SU-DHL-6 (cell line): ENCODE data around the gene PRXL2A.

Experiments used
- H2AFZ ChIP-seq: fragments of 200-600 bp; sonication (generic); 2 replicates; pipeline ENCODE4 v1.6.1; 2014; ENCODE audit warnings: low read depth, mild to moderate bottlenecking, moderate library complexity, mixed read lengths, antibody characterized with exemption, low read length; ENCODE audit not compliant: severe bottlenecking
- H3F3A ChIP-seq: fragments of 200-600 bp; shearing (Covaris generic); 2 replicates; pipeline ENCODE4 v1.6.0; 2016; ENCODE audit warnings: antibody characterized with exemption, mild to moderate bottlenecking; ENCODE audit not compliant: insufficient read depth
- H3K27ac ChIP-seq: fragments of 200-600 bp; sonication (generic); 2 replicates; pipeline ENCODE4 v1.5.1; 2016; ENCODE audit warnings: low read depth, mild to moderate bottlenecking, low read length, moderate library complexity, mixed read lengths
- H3K27me3 ChIP-seq: fragments of 200-600 bp; sonication (generic), shearing (Covaris generic); 2 replicates; pipeline ENCODE4 v1.6.0; 2014; ENCODE audit warnings: mild to moderate bottlenecking, low read length
- H3K36me3 ChIP-seq: fragments of 200-600 bp; sonication (generic); 2 replicates; pipeline ENCODE4 v1.6.1; 2014; ENCODE audit warnings: mild to moderate bottlenecking, low read length, mixed read lengths
- H3K4me2 ChIP-seq: fragments of 300-600, 200-600 bp; shearing (Covaris generic), sonication (generic); 2 replicates; pipeline ENCODE4 v1.6.0; 2014; ENCODE audit warnings: low read length, low read depth, mild to moderate bottlenecking; ENCODE audit not compliant: poor library complexity, severe bottlenecking
- H3K4me3 ChIP-seq: fragments of 200-600 bp; sonication (generic); 2 replicates; pipeline ENCODE4 v1.5.1; 2014; ENCODE audit warnings: antibody characterized with exemption, low read length, mild to moderate bottlenecking, mixed read lengths; ENCODE audit not compliant: insufficient read depth, poor library complexity, severe bottlenecking
- H3K79me2 ChIP-seq: fragments of 200-600 bp; sonication (generic); 2 replicates; pipeline ENCODE4 v1.6.1; 2014; ENCODE audit warnings: mild to moderate bottlenecking, low read length, moderate library complexity; ENCODE audit not compliant: insufficient read depth
- H3K9ac ChIP-seq: fragments of 200-600 bp; sonication (generic); 2 replicates; pipeline ENCODE4 v1.7.0; 2014; ENCODE audit warnings: mild to moderate bottlenecking, low read length
- H3K9me2 ChIP-seq: fragments of 200-600 bp; sonication (generic); replicated peaks from 2 replicates; pipeline ENCODE4 v1.6.1; 2014; ENCODE audit warnings: low read length; ENCODE audit not compliant: insufficient read depth
- H3K9me3 ChIP-seq: fragments of 200-600 bp; sonication (generic); 2 replicates; pipeline ENCODE4 v1.6.1; 2014; ENCODE audit warnings: low read length, mixed read lengths; ENCODE audit not compliant: insufficient read depth
- H4K20me1 ChIP-seq: fragments of 200-600 bp; sonication (generic); 2 replicates; pipeline ENCODE4 v1.6.1; 2014; ENCODE audit warnings: low read depth, mild to moderate bottlenecking, antibody characterized with exemption, low read length, moderate library complexity, mixed read lengths
- CTCF ChIP-seq: fragments of 200-600 bp; sonication (generic); IDR thresholded peaks from one replicate; pipeline ENCODE4 v1.5.1; 2017; ENCODE audit warnings: antibody characterized with exemption, mild to moderate bottlenecking, low read length, moderate library complexity; ENCODE audit not compliant: insufficient read depth, poor library complexity, severe bottlenecking
- EZH2phosphoT487 ChIP-seq: fragments of 200-600 bp; sonication (generic), shearing (Covaris generic); conservative IDR thresholded peaks from 2 replicates; pipeline ENCODE4 v1.6.1; 2018; ENCODE audit warnings: mild to moderate bottlenecking, antibody characterized with exemption, low read length, moderate library complexity, mixed read lengths

The PRXL2A gene

GRCh38 chr10:80442879-80443278, 34.5 kb downstream of the PRXL2A start:
- no peaks in the 10 kb centered on the region for H4K20me1 ChIP-seq
- no peaks in the 10 kb centered on the region for H3K79me2 ChIP-seq
- H3K4me3 ChIP-seq = no peak overlapping the region
- no peak overlapping the region for H3K27ac ChIP-seq
- no peaks in the 10 kb centered on the region for H3K9me3 ChIP-seq
- H3F3A ChIP-seq = no peaks in the 10 kb centered on the region
- no peaks in the 10 kb centered on the region for H3K9me2 ChIP-seq
- H3K9ac ChIP-seq = no peak overlapping the region
- H2AFZ ChIP-seq = no peak overlapping the region
- H3K27me3 ChIP-seq = no peaks in the 10 kb centered on the region
- no peaks in the 10 kb centered on the region for H3K36me3 ChIP-seq
- no peak overlapping the region for H3K4me2 ChIP-seq
- no peak for TF ChIP-seq CTCF
- TF ChIP-seq EZH2phosphoT487 = no peak

DNA sequence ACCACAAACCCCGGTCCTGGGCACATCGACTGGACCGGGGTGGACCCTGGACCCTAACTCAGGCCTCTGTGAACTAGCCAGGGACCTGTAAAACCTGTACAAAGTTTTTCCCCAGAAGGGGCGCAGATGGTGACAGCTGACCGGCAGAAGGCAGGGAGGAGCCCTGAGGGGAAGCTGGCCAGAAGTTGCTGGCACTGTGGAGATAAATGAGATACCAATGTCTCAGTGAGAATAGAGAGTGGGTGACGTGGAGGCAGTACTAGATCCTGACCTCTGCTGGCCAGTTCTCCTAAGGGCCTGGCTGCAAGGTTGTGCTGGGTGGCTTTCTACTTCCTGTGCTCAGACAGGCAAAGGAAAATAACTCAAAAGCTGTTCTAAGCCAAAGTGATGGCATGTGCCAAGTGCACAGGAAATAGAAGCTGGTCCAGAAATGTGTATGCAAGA, 35.2 kb downstream of the PRXL2A start:
- no peak overlapping the region for H3K4me2 ChIP-seq
- no peak overlapping the region for H3K4me3 ChIP-seq
- no peak overlapping the region for H3K27ac ChIP-seq
- no peaks in the 10 kb centered on the region for H3K9me3 ChIP-seq
- no peaks in the 10 kb centered on the region for H3K79me2 ChIP-seq
- H3K27me3 ChIP-seq = no peaks in the 10 kb centered on the region
- no peak overlapping the region for H3K9ac ChIP-seq
- no peaks in the 10 kb centered on the region for H4K20me1 ChIP-seq
- H2AFZ ChIP-seq = no peak overlapping the region
- no peaks in the 10 kb centered on the region for H3F3A ChIP-seq
- no peaks in the 10 kb centered on the region for H3K9me2 ChIP-seq
- no peaks in the 10 kb centered on the region for H3K36me3 ChIP-seq
- TF ChIP-seq CTCF (no peak), EZH2phosphoT487 (no peak)

DNA sequence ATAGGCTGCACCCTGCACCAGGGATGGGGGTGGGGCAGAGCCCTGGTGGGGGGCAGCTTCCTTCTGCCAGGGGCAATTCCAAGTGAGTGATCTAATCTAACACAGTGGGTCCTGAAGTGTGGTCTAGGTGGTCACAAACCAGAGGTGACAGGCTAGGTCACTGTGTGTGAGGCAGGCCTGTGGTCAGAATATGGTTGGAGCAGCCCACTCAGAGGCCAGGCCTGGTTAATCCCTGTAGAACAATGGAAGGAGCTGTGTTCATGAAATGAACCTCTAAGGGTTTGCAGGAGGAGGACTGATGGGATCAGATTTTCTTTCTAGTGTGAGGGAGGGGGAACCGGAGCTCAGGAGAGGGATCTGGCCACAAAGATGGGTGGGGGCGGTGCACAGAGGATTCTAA, 35.8 kb downstream of the PRXL2A start:
- H3K9ac ChIP-seq = no peak overlapping the region
- no peak overlapping the region for H3K4me3 ChIP-seq
- no peaks in the 10 kb centered on the region for H3K9me2 ChIP-seq
- TF ChIP-seq EZH2phosphoT487 = no peak
- TF ChIP-seq CTCF = no peak
- no peaks in the 10 kb centered on the region for H3K27me3 ChIP-seq
- no peak overlapping the region for H3K4me2 ChIP-seq
- no peaks in the 10 kb centered on the region for H4K20me1 ChIP-seq
- no peaks in the 10 kb centered on the region for H3K36me3 ChIP-seq
- H3K9me3 ChIP-seq = no peaks in the 10 kb centered on the region
- H3K79me2 ChIP-seq = no peaks in the 10 kb centered on the region
- H3K27ac ChIP-seq = no peak overlapping the region
- no peak overlapping the region for H2AFZ ChIP-seq
- no peaks in the 10 kb centered on the region for H3F3A ChIP-seq
